ENCODE measurements around the gene EPHA4.
A peak's percentile ranks its signal among the peaks of the same experiment; 100 is the strongest.

The EPHA4 gene

GRCh38 chr2:221541131-221541735 lies 30.9 kb downstream of the EPHA4 start:
- TF ChIP-seq CTCF (conservative IDR thresholded peaks at IDR 0.05) = no peak
- H3K27ac ChIP-seq = no peak overlapping the region

- TF ChIP-seq CTCF (conservative IDR thresholded peaks at IDR 0.05) = no peak
- no peak overlapping the region for H3K27ac ChIP-seq
These were observed 32.9 kb downstream of the EPHA4 start for GRCh38 chr2:221539246-221539645.

GRCh38 chr2:221535824-221536223 lies 36.3 kb downstream of the EPHA4 start:
- no peak for TF ChIP-seq CTCF (conservative IDR thresholded peaks at IDR 0.05)
- no peak overlapping the region for H3K27ac ChIP-seq

- no peak overlapping the region for H3K27ac ChIP-seq
- no peak for TF ChIP-seq CTCF (conservative IDR thresholded peaks at IDR 0.05)
These were observed 38.8 kb downstream of the EPHA4 start for GRCh38 chr2:221533299-221533698.

GRCh38 chr2:221532641-221533040 lies 39.5 kb downstream of the EPHA4 start:
- H3K27ac ChIP-seq = peak overlapping the region; percentile 87; the same call in 1 of the 2 replicates
- no peak for TF ChIP-seq CTCF (conservative IDR thresholded peaks at IDR 0.05)

GRCh38 chr2:221530653-221531037 lies 41.5 kb downstream of the EPHA4 start:
- no peak for TF ChIP-seq CTCF (conservative IDR thresholded peaks at IDR 0.05)
- H3K27ac ChIP-seq = peak overlapping the region; percentile 87

- peak overlapping the region; percentile 87 for H3K27ac ChIP-seq
- TF ChIP-seq CTCF (conservative IDR thresholded peaks at IDR 0.05) = no peak
These were observed 42.0 kb downstream of the EPHA4 start for GRCh38 chr2:221529943-221530652.
